Activated T-cell treated with anti-CD3 and anti-CD28 coated beads, Interleukin-2, amount 50 U/mL, for 72 hours (primary cell): Measurements from ENCODE around the gene SRGAP2B. TPM values are rescaled to one million over a fixed set of nuclear protein-coding genes. Genes with fewer than 3 reads are reported as not detected.
"Not testable (repeated sequence)": the region's sequence is repeated elsewhere in the genome, so short reads cannot be mapped to it uniquely, and the experiment has no call there.

Experiments
- ATAC-seq, 2 donors: fragments of 150-1000 bp; cut with Tn5 transposase; replicated peaks in 1 of 2; 2 replicates each; pipeline ENCODE4 v1.10.0; 2021; ENCODE audit warnings: moderate library complexity in 2 of 2, mild to moderate bottlenecking in 1 of 2
- DNase-seq, 2 donors: peaks; one replicate each; pipeline ENCODE4 v3.0.0; 2021 to 2022; ENCODE audit warnings: mixed read lengths in 1 of 2
- H3K27ac Mint-ChIP-seq: one replicate; pipeline ENCODE4 v1.8.0; 2022; ENCODE audit warnings: mild to moderate bottlenecking, moderate library complexity, mixed read lengths
- H3K27me3 Mint-ChIP-seq: one replicate; pipeline ENCODE4 v1.8.0; 2022; ENCODE audit warnings: low read depth, mixed read lengths
- H3K36me3 Mint-ChIP-seq, 2 donors: one replicate each; pipeline ENCODE4 v1.8.0; 2022; ENCODE audit warnings: mixed read lengths in 2 of 2, mild to moderate bottlenecking in 1 of 2; ENCODE audit not compliant: insufficient read depth in 2 of 2
- H3K4me1 Mint-ChIP-seq: one replicate; pipeline ENCODE4 v1.8.0; 2022; ENCODE audit warnings: low read depth, mixed read lengths
- H3K4me3 Mint-ChIP-seq, 2 donors: one replicate each; pipeline ENCODE4 v1.8.0; 2022; ENCODE audit warnings: mild to moderate bottlenecking in 2 of 2, mixed read lengths in 2 of 2, moderate library complexity in 2 of 2
- H3K9me3 Mint-ChIP-seq, 2 donors: one replicate each; pipeline ENCODE4 v1.8.0; 2022; ENCODE audit warnings: mixed read lengths in 2 of 2
- total RNA-seq, 2 donors: library from RNA; stranded (reverse); gene quantifications; one replicate each; pipeline ENCODE4 v1.2.3, GENCODE V29; 2022

SRGAP2B gene
- total RNA-seq, 2 donors from 2014 or later = 22.3 to 34.3 TPM

DNA sequence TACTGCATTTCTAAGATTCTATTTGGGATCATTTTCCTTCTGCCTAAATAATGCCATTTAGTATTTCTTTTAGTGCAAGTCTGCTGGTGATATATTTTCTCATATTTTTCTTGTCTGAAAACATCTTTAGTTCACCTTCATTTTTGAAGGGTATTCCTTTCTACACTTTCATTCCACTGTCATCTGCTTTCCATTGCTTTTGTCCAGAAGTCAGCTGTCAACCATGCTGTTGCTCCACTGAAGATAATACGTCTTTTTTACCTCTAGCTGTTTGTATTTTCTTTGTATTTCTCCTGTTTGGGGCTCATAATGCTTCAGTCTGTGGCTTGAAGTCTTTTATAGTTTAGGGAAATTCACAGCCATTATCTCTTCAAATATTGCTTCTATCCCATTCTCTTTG, 167.8 kb downstream of the SRGAP2B start:
- H3K27me3 Mint-ChIP-seq, H3K4me3 Mint-ChIP-seq, H3K36me3 Mint-ChIP-seq, H3K9me3 Mint-ChIP-seq, H3K4me1 Mint-ChIP-seq, H3K27ac Mint-ChIP-seq, DNase-seq, ATAC-seq: not testable (repeated sequence)

DNA sequence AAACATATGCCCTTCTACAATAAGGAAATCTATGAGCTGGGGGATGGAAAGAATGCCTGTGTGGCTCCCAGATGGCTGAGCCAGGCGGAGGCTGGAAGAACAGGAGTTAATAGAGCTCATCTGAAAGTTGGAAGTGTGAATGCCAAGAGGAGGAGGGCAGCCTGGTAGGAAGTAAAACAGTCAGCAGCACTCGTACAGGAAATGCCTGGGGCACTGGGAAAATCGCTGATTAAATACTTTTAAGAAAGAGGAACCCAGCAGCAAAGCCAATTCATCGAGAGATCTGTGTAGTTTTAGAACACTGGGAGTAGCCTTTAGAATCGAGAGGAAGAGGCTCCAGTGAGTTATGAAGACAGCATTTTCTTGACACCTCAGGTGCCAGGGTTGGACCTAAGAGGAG, 171.5 kb downstream of the SRGAP2B start:
- not testable (repeated sequence) for H3K27ac Mint-ChIP-seq, H3K9me3 Mint-ChIP-seq, ATAC-seq, H3K27me3 Mint-ChIP-seq, H3K36me3 Mint-ChIP-seq, H3K4me3 Mint-ChIP-seq, DNase-seq, H3K4me1 Mint-ChIP-seq

DNA sequence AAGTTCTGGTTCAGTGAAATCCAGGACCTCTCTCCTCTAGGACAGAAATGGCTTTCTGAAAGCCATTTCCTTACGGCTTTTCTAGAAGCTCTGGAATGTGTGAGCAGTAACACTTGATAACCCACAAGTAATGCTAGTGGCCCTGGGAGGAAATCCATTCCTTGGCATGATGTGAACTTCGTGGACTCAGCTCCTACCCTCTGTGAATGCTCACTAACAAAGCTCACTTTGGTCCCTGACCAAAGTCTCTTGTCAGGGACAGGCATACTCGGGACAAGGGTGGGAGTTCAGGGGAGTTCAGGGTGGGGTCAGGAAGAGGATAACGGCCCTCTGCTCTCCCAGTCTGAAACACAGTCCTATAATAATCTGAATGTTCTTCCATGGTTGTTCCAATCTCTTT, 172.3 kb downstream of the SRGAP2B start:
- DNase-seq, H3K4me3 Mint-ChIP-seq, H3K27ac Mint-ChIP-seq, H3K9me3 Mint-ChIP-seq, H3K36me3 Mint-ChIP-seq, H3K4me1 Mint-ChIP-seq, ATAC-seq, H3K27me3 Mint-ChIP-seq: not testable (repeated sequence)

DNA sequence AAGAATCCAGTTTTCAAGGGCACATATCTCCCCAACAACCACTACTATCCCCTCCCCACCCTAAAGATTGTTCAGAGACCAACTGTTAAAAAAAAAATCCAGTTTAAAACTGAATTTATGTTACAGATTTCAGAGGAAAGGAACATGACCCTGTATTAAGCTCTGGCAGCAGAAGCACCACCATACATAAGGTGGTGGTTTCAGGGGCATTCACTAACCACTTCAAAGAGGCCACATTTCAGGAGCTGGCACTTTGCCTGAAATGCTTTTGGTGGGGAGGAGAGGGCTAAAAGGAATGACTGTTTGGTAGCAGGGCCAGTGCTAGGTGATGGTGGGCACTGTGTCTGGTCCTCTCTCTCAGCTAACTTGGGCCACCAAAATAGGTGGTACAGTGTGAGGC, 176.0 kb downstream of the SRGAP2B start:
- DNase-seq, H3K27ac Mint-ChIP-seq, H3K9me3 Mint-ChIP-seq, H3K36me3 Mint-ChIP-seq, H3K4me3 Mint-ChIP-seq, H3K4me1 Mint-ChIP-seq, H3K27me3 Mint-ChIP-seq: not testable (repeated sequence)
- peak in 1 of 2 donors; percentile 49 for ATAC-seq

DNA sequence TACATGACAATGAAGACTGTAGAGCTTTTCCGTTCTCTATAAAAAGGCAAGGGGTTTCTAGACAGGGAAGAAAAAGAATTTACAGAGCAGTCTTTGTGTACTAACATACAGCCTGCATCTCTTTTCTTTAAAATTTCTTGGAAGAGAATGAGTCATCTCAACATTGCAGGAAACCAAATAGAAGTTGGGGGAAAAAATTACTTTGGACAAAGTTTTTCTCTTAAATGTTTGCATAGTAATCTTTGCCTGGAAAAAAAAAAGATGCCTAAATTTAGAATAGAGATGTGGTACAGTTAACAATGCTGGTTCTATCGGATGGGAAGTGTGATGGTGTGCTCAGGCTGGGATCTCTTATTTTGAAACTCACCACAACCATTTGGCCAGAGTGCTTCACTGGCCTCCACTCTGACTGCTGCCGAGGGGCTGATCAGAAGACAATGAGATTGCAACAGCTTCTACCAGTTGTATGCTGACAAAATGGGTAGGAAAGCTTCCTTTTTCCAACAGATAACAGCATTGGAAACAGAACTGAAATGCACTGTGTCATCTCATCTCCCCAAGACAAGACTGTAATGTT, 177.0 kb downstream of the SRGAP2B start:
- not testable (repeated sequence) for H3K27ac Mint-ChIP-seq, H3K4me1 Mint-ChIP-seq, H3K36me3 Mint-ChIP-seq, H3K27me3 Mint-ChIP-seq, DNase-seq, H3K9me3 Mint-ChIP-seq
- H3K4me3 Mint-ChIP-seq = peak overlapping the region in 1 of 2 donors; percentile 44
- ATAC-seq = peak; percentile 2 to 3

DNA sequence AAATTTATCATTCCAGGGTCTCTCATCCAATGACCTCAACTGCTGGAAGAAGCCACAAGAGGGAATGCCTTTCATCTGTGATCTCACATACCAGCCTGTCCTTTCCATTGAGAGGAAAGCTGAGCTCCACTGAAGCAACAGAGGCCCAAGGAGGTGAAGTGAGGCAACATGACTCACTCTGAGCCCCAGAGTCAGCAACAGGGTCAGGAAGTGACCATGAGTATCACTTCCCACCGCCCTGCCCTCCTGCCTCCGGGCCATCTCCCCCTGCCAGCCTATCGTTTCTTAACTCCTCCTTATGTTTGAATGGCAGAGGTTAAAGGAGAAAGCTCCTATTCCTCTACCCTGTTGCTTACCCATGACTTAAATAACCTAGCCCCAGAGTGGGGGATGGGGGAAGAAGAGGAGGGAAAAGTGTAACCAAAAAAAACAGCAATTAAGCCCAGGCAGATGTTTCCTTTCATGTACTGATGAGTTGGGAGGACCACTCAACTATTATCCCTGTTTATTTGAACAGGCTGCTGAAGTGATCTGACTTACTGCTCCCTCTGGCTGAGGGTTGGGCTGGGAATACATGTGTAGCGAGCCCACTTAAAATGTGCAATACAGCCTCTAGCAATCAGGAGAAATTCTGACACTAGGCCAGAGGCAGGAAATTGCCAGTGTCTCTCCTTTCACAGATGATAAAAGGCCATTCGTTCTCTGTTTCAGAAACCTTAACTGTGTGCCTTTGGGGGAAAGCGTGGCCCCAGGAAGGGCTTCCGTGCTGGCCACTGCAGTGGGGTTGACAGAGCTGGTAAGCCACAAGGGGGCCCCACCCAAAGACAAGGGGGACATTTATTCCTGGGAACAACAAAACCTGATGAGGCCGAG, 177.7 kb downstream of the SRGAP2B start:
- peak; percentile 71 to 81 for ATAC-seq
- H3K4me3 Mint-ChIP-seq = not testable (repeated sequence)

DNA sequence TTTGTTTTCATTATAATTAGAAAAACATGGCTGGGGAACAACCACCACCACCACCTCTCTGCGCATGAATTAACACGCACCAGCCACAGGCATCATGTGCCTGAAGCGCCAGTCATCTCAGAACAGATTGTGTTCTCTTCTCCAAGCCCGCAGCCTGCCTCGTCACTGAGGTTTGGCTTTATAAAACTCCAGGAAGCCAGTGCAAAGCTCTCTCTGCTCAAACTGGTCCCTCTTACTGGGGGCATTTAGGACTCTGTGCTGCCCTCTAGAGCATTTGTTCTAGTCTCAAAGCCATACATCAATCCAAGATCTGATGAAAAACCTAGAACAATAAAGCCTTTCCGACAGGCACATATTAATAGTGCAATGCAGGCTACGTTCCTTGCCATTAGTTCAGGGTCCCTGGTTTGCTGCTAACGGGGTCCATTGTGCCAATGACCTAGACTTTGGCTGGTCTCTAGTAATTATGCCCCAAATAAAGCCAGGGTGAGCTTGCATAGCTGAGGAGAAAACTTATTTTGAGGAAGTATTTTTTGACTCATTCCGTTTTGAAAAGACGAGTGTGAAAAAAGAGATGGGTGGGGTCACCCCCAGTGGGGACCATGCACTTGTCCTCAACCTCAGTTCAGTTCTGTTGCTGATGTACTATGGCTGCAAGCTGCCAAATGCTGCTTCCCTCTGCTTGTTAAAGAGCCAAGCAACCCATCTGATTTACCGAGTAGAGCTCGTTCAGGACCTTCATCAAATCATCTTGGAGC, 181.0 kb downstream of the SRGAP2B start:
- peak; percentile 85 to 87 for ATAC-seq
- peak; percentile 1 to 29 for DNase-seq
- H3K9me3 Mint-ChIP-seq, H3K4me3 Mint-ChIP-seq, H3K27ac Mint-ChIP-seq, H3K27me3 Mint-ChIP-seq, H3K36me3 Mint-ChIP-seq, H3K4me1 Mint-ChIP-seq: not testable (repeated sequence)

More for the DNA sequence above, 177.7 kb downstream of the SRGAP2B start:
- not testable (repeated sequence) for H3K27me3 Mint-ChIP-seq, H3K36me3 Mint-ChIP-seq, H3K9me3 Mint-ChIP-seq, H3K4me1 Mint-ChIP-seq, DNase-seq, H3K27ac Mint-ChIP-seq

DNA sequence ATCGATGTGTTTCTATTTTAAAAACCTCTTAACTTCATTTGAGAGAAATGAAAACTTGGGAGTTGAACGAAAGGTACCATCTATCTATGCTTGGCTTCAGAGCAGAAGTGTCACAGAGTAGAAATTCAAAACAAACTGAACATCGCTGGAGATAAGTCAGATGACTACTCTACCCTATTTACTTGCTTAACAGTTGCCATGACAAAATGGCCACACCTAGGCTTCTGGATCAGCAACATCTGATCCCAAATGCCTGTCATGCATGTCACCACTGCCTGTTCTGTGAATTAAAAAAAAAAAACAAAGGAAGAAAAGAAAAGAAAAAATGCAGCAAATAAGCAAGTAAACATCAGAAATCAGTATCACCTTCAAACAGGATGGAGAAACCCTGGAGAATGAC, 181.7 kb downstream of the SRGAP2B start:
- not testable (repeated sequence) for H3K4me3 Mint-ChIP-seq, DNase-seq, H3K4me1 Mint-ChIP-seq, H3K9me3 Mint-ChIP-seq, H3K27me3 Mint-ChIP-seq, H3K36me3 Mint-ChIP-seq, ATAC-seq, H3K27ac Mint-ChIP-seq

DNA sequence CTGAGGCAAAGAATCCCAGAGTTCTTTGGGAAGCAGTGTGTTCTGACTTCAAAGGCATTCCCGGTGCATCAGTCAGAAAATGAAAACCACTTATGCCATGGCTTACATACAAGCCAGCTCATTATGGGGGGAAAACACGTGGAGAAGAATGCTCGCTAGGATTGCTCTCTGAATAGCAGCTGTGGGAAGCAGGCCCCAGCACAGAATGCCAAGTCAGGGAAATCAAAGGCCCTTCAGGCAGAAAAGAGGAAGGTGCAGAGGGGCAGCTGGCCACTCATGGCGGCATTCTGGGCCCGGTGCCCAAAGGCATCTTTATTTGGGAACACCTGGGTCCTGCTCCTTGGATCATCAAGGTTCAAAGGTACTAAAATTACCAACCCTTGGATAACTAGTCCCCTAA, 184.4 kb downstream of the SRGAP2B start:
- H3K9me3 Mint-ChIP-seq, H3K27me3 Mint-ChIP-seq, H3K4me3 Mint-ChIP-seq, DNase-seq, ATAC-seq, H3K4me1 Mint-ChIP-seq, H3K27ac Mint-ChIP-seq, H3K36me3 Mint-ChIP-seq: not testable (repeated sequence)

DNA sequence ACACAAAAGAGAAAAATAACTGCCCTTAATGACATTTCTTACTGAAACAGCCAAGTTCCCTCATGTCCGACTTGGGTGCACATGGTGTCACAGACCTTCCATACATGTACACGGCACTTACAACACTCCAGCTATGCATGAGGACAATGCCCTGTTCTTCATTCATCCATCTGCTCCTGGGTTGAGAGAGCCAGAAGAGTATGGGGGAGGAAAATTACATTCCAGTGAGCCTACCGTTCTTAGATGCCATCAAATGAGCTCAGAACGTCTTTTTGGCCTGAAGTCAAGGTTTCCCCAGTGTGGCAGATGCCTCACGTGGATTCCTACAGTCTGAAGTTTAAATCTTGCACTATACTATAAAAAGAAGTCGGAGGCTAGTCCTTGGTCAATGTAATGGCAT, 194.3 kb downstream of the SRGAP2B start:
- H3K27ac Mint-ChIP-seq, H3K27me3 Mint-ChIP-seq, H3K4me3 Mint-ChIP-seq, H3K4me1 Mint-ChIP-seq, H3K9me3 Mint-ChIP-seq, DNase-seq, ATAC-seq, H3K36me3 Mint-ChIP-seq: not testable (repeated sequence)

DNA sequence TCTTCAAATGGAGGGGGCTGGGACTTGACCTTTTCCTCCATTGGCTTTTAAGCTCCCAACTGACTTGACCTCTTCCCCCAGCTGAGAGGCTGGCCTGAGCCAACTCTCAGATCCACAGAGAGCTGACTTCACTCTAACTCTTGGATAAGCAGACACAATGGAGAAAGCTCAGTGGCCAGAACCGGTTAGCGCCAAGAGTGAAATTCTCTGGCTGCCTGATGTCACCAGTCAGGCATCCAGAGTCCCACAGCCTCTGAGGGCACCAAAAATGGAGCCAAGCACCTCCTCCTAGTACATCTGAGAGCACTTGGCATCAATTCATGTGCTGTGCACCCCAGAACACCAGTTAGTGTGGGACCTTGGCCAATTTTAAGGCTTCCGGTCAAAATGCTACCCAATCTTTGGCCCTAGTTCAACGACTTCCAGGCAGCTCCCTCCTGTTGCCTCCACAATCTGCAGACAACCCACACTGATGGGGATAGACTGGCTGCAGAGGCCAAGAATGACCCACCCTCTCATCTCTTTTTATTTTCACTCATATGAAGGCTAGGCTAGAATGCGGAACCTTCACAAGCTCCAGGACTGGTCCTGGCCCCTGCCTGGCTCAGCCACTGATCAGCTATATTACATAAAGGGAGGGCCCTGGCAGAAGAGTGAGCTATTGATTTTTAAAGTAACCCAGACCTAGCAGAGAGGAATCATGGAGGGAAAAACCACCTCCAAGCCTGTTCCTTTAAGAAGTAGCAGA, 200.5 kb downstream of the SRGAP2B start:
- not testable (repeated sequence) for H3K27ac Mint-ChIP-seq, H3K4me1 Mint-ChIP-seq, ATAC-seq, H3K27me3 Mint-ChIP-seq, H3K9me3 Mint-ChIP-seq, H3K36me3 Mint-ChIP-seq, DNase-seq, H3K4me3 Mint-ChIP-seq

DNA sequence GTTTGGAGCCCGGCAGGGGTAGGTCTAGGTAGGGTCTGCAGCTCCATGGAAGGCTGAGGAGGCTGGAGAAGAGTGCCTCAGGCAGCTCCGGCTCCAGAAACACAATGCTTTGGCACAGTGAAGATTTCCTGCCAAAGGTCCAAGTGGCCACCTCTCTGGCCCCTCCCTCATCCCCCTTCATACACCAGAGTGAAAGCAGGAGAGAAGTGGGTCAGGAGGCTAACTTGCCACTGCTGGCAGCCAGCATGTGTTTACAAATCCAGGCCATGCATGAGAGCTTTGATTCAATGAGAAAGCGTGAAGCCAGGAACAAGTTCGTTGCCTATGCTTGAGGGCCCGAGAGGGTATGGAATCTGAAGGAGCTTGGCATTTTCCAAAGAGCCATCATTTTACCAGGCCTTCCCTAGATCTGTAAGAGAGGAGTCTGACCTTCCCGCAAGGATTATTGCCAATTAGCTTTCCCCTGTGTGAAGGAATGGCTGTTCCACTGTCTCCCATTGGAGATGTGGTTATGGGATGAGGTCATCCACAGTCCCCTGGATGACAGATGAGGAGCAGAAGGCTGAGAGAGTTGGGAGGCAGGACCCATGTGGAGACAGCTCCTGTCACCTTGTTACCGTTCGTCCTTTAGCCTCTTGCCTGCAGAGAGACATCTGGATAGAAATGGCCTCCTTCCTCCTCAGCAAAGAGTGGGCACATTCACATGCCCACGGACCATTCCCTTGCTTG, 201.3 kb downstream of the SRGAP2B start:
- not testable (repeated sequence) for H3K9me3 Mint-ChIP-seq, H3K4me1 Mint-ChIP-seq, ATAC-seq

More for the DNA sequence above, 201.3 kb downstream of the SRGAP2B start:
- not testable (repeated sequence) for H3K4me3 Mint-ChIP-seq, DNase-seq, H3K27ac Mint-ChIP-seq, H3K36me3 Mint-ChIP-seq, H3K27me3 Mint-ChIP-seq
